Stimulated activated CD4-positive, alpha-beta T cell treated with anti-CD3 and anti-CD28 coated beads, Interleukin-2, amount 100 ng/mL, for 24 hours (primary cell): Measurements from ENCODE around the gene CUX1.

Experiments
- DNase-seq, 2 donors: peaks; one replicate each; pipeline ENCODE4 v3.0.0-alpha.2; 2020

CUX1 gene

GRCh38 chr7:102081244-102081627 lies 263.8 kb downstream of the CUX1 start:
- DNase-seq, result no peak

GRCh38 chr7:102082693-102083368 lies 265.4 kb downstream of the CUX1 start:
- DNase-seq, result no peak

DNA sequence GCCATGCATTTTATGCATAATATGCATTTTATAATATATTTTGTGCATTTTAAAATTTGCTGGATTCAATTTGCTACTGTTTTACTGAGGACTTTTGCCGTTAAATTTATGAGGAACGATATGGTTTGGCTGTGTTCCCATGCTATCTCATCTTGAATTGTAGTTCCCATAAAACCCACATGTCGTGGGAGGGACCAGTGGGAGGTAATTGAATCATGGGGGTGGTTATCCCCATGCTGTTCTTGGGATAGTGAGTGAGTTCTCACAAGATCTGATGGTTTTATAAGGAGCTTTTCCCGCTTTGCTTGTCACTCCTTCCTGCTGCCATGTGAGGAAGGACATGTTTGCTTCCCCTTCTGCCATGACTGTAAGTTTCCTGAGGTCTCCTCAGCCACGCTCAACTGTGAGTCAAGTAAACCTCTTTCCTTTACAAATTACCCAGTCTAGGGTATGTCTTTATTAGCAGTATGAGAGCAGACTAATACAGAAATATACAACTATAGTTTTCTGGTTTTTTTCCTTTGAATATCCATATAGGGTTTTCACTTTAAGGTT lies 267.9 kb downstream of the CUX1 start:
- no peak for DNase-seq

GRCh38 chr7:102089175-102090098 lies 272.0 kb downstream of the CUX1 start:
- no peak for DNase-seq

GRCh38 chr7:102093599-102094315 lies 276.3 kb downstream of the CUX1 start:
- no peak for DNase-seq

- no peak for DNase-seq
Measured at GRCh38 chr7:102094316-102094650, 276.9 kb downstream of the CUX1 start.

DNA sequence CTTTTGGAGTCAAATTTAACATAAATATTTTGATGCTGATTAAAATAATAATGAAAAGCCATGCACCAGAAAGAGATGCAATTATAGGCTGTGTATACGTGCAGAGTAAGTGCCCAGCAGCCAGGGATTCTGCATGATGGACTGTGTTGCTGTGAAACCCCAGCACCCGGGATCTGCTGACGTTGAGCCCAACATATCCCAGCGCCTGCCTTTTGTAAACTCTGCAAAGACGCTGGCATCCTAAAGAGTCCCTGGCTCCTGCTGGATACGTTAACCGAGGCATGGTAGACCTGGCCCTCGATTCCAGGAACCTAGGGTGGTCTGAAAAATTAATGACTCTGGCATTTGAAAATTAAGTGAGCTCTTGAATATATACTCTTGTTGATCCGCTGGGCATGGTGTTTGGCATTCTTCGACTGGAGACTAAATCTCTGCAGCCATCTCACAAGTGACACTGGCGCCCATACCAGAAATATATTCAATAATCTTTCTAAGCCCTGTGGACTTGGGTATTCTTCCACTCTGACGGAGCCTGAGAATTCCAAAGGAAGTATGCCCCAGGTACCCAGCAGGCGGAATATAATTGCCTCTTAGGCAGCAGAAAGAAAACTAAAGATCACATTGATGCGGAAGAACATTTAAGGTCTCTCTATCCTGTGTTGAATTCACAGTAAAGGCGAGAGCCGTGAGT lies 278.0 kb downstream of the CUX1 start:
- no peak for DNase-seq

DNA sequence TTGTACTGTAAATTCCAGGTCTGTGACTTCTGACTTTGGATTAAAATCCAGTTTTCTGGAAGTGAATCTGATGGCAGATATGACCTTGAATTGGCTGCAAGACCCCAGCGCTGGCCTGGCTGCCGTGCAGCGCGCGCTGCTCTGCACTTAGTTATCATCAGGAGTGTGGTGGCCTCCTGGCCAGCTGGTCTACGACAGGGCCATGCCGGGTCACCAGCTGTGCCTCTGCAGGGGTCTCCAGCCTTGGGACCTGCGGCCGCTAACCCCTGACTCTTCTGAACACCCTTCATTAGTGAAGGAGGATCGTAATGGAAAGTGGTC lies 278.5 kb downstream of the CUX1 start:
- no peak for DNase-seq

GRCh38 chr7:102096706-102097427 lies 279.4 kb downstream of the CUX1 start:
- DNase-seq, result no peak

DNA sequence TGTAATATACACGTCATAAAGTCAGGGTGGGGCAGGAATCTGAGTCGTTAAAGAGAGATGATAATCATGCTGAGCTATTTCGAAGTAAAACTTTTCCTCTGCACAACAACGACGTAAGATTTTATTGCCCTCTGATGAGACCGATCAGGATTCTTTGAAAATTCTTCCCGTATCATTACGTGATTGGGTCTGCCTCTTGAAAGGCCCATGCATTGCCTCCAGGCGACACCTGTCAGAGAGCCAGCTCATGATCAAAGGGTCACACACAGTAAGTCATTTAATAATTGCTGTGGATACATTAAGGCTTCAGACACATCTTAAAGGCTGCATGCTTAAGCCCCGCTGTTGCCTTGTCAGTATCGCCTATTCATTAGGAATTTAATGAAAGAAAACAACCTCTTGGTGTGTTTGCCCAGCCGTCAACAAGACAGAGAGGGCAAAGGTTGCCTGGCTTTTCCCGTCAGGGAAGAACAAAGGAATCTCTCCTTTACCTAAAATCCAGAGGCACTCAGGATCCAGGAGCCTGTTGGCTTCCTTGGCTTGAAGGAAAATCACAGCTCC lies 280.3 kb downstream of the CUX1 start:
- no peak for DNase-seq

DNA sequence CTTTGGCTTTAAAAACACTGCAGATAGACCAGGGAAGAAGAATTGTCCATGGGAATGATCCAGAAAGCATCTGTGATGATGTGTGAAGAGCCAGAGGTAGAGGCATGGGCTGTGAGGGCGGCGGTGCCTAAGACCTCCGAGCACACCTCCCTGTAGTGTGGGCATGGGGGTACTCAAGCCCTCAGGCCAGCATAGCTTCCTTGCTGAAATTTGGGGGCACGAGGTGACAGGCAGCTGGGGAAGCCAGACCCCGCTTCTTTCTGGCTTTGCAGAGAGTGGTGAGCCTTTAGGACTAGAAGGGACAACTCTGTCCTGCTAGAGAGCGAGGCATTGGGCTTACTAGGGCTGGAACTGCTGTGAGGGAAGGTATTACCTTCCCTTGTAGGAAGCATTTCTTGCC lies 281.6 kb downstream of the CUX1 start:
- DNase-seq, result no peak

GRCh38 chr7:102099474-102099873 lies 282.0 kb downstream of the CUX1 start:
- no peak for DNase-seq

- no peak for DNase-seq
Measured at GRCh38 chr7:102101111-102101551, 283.7 kb downstream of the CUX1 start.

- no peak for DNase-seq
Measured at GRCh38 chr7:102101926-102102325, 284.5 kb downstream of the CUX1 start.

DNA sequence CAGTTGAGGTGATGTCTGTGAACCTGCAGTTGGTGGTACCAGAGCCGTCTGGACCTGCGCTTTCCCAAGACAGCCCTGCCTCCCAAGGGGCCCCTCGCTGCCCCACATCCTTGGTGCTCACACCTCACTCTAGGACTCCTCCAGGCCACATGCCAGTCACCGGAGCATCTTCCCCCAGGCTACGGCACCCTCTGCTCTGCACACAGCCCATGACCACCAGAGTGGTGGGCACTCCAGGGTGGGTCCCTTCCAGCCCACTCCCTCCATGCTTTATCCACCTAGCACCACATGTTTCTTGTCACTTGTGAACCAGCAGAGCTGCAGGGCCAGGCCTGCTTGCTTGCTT lies 285.6 kb downstream of the CUX1 start:
- DNase-seq, result no peak

GRCh38 chr7:102104245-102104644 lies 286.8 kb downstream of the CUX1 start:
- no peak for DNase-seq

DNA sequence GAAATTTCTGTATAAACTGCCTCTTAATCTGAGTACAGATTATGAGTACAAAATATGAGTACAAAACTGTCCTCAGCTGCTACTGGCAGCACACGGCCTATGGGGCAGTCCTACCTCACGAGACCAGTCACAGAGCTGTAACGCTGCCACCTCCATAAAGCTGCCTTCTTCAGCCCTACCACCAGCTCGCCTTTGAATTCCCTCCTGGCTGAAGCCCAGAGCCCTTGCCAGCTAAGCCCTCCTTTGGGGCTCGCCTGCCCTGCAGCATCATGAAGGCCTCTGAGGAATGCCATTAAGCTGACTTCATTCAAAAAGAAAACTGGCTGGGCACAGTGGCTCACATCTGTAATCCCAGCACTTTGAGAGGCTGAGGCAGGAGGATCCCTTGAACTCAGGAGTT lies 289.2 kb downstream of the CUX1 start:
- DNase-seq, result no peak

DNA sequence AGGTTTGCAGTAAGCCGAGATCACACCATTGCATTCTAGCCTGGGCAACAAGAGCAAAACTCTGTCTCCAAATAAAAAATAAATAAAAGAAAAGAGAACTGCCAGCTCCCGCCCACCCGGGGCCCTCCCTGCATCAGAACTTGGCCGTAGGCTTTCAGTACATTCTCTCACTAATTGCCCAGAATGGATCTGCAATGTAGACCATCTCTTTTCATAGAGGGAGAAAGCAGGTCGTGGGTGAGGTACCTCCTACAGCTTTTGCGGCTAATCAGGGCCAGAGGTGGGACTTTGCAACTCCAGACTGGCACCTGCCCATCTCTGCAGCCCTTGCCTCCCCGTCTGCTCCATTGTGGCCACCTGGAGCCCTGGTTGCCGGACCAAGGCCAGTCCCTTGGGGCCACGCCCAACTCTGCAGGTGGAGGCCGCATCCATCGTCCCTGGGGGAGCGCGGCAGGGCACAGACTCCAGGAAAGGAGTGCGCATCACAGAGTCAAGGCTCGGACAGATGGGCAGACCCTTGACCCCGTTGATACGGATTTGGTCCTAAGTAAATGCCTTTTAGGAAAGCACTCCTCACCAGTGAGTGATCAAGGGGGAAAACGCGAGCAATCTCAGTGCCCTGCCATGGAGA lies 290.2 kb downstream of the CUX1 start:
- DNase-seq, result no peak

- DNase-seq, result no peak
Measured at GRCh38 chr7:102111061-102112041, 293.9 kb downstream of the CUX1 start.

GRCh38 chr7:102115181-102115580 lies 297.8 kb downstream of the CUX1 start:
- no peak for DNase-seq
